Cardiac muscle cell (in vitro differentiated cells and primary cell): Measurements from ENCODE around the gene FUCA2. TPM values are rescaled to one million over a fixed set of nuclear protein-coding genes. Genes with fewer than 3 reads are reported as not detected.
"Not testable (repeated sequence)": the region's sequence is repeated elsewhere in the genome, so short reads cannot be mapped to it uniquely, and the experiment has no call there.

Experiments used
- DNase-seq, 2 donors: peaks; one replicate each; pipeline versions ENCODE4 v3.0.0 to v3.0.0-alpha.2; 2010 to 2017; ENCODE audit warnings: low read depth in 1 of 2, low spot score in 1 of 2
- H3K27ac ChIP-seq: fragments of 200-600 bp; sonication (generic); 2 replicates; pipeline ENCODE4 v1.5.1; 2016
- H3K27me3 ChIP-seq: fragments of 200-600 bp; sonication (generic); 2 replicates; pipeline ENCODE4 v1.6.0; 2016; ENCODE audit warnings: control low read depth
- H3K36me3 ChIP-seq: fragments of 200-600 bp; sonication (generic); 2 replicates; pipeline ENCODE4 v1.5.1; 2016; ENCODE audit warnings: control low read depth
- H3K4me1 ChIP-seq: fragments of 200-600 bp; sonication (generic); 2 replicates; pipeline ENCODE4 v1.8.1; 2017; ENCODE audit warnings: low read depth, mild to moderate bottlenecking, mixed run types
- H3K4me3 ChIP-seq: fragments of 200-600 bp; sonication (generic); 2 replicates; pipeline ENCODE4 v1.5.1; 2016; ENCODE audit warnings: mild to moderate bottlenecking
- H3K9me3 ChIP-seq: fragments of 200-600 bp; sonication (generic); 2 replicates; pipeline ENCODE4 v1.5.1; 2017; ENCODE audit warnings: low read depth, mild to moderate bottlenecking, control low read depth
- polyA plus RNA-seq: library from polyadenylated mRNA; unstranded; fragments of >200 nt; fragmentation: Nextera tagmentation; extraction: Ambion mirVana; gene quantifications from 2 replicates; pipeline ENCODE4 v1.2.1, GENCODE V29; 2016
- total RNA-seq: library from RNA; depleted of rRNA; stranded (reverse); fragments of >200 nt; gene quantifications from 2 replicates; pipeline ENCODE4 v1.2.3, GENCODE V29; 2016
- TF ChIP-seq, protein P1 (sequence below): IDR thresholded peaks from 2 replicates; pipeline ENCODE4 v1.5.1; 2012; ENCODE audit warnings: low read depth, mild to moderate bottlenecking, low read length

Gene FUCA2
- total and polyA plus RNA-seq, 2 experiments from 2014 or later = 16.1 to 32.6 TPM

DNA sequence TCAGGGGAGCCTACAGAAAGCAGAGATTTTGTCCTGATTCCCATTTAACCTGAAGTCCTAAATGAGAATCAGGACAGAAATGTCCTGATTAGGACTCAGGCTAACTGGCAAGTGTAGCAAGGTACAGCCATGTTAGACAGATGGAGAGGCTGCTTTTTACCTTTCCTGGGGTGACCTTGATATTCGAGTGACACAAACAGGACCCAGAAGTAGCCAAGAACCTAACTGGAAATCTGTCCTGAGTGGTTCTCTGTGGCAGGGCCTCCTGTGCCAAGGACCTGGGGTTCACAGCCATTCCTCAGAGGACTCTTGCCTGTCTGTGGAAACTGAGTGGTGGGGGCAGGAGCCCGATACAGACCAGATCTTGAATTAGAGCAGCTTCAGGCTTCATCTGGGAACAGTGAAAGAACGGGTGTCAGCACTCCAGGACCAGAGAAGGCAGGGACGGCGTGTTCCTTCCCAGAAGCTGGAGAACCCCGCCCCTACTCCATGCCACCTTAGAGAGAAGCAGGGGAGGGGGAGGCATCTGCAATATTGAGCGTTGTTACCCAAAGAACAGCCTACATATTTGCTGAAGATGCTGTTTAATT is 4.3 kb upstream of the FUCA2 start:
- Histone ChIP-seq H3K4me3 (no peak overlapping the region), H3K36me3 (no peaks in the 10 kb centered on the region), H3K4me1 (peaks cover 10% of the 10 kb centered on the region), H3K27me3 (no peaks in the 10 kb centered on the region), H3K9me3 (no peaks in the 10 kb centered on the region), H3K27ac (no peak overlapping the region)
- TF ChIP-seq, protein P1, sequence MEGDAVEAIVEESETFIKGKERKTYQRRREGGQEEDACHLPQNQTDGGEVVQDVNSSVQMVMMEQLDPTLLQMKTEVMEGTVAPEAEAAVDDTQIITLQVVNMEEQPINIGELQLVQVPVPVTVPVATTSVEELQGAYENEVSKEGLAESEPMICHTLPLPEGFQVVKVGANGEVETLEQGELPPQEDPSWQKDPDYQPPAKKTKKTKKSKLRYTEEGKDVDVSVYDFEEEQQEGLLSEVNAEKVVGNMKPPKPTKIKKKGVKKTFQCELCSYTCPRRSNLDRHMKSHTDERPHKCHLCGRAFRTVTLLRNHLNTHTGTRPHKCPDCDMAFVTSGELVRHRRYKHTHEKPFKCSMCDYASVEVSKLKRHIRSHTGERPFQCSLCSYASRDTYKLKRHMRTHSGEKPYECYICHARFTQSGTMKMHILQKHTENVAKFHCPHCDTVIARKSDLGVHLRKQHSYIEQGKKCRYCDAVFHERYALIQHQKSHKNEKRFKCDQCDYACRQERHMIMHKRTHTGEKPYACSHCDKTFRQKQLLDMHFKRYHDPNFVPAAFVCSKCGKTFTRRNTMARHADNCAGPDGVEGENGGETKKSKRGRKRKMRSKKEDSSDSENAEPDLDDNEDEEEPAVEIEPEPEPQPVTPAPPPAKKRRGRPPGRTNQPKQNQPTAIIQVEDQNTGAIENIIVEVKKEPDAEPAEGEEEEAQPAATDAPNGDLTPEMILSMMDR = no peak
- no peak for DNase-seq

DNA sequence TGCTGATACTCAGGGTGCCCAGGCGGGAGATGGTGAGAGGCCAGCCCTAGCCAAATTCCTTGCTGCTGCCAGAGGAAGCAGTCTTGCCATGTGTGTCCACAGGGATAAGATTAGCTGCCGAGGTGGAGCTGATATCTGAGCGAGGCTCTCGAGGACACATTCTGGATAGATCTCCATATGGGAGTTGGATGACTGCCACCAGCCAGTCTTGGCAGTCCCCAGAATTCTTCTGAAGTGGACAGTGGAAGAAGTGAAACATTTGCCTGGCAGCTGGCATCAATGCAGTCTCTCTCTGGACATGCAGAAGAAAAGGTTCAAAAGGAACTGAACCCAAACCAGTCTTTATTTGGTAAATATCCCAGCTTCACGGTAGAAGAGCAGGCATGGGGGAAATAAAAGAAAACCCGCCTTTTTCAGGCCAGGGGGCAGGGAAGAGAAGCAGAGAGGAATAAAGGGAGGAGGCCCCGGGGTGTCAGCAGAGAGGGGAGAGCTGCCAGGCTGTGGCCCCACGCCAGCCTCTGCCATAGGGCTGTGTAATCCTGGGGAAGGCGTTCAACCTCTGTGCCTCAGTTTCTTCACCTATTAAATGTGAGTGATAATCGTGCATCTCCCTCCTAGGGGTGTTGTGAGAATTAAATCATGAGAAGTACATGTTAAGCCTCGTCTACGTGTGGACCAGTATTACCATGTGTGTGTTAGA is 3.7 kb upstream of the FUCA2 start:
- peak; percentile 17 to 63 for DNase-seq
- H3K27me3 ChIP-seq = no peaks in the 10 kb centered on the region
- peaks cover 10% of the 10 kb centered on the region for H3K4me1 ChIP-seq
- TF ChIP-seq, protein P1 = no peak
- H3K4me3 ChIP-seq = no peak overlapping the region
- H3K27ac ChIP-seq = no peak overlapping the region
- no peaks in the 10 kb centered on the region for H3K9me3 ChIP-seq
- H3K36me3 ChIP-seq = no peaks in the 10 kb centered on the region

DNA sequence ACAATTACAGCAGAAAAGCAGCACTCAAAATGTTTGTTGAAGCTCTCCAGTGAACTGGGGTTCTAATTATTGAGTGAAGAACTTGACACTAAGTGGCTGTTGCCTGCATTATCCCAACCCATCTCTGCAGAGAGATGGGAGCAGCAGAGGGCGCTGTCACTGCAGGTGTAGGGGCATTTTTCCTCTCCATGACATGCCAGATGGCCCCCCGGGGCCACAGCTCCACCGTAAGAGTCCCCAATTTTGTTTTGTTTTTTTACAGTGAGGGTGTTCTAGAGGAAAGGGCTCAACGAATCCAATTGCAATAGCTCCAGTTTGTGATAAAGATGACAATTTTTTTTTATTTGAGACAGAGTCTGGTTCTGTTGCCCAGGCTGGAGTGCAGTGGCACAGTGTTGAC is 1.9 kb upstream of the FUCA2 start:
- DNase-seq = peak in 1 of 2 donors; percentile 12
- H3K36me3 ChIP-seq = no peaks in the 10 kb centered on the region
- H3K27me3 ChIP-seq = no peaks in the 10 kb centered on the region
- no peaks in the 10 kb centered on the region for H3K9me3 ChIP-seq
- TF ChIP-seq, protein P1 = peak; percentile 43
- H3K4me3 ChIP-seq = no peak overlapping the region
- H3K4me1 ChIP-seq = peaks cover 4% of the 10 kb centered on the region
- no peak overlapping the region for H3K27ac ChIP-seq

DNA sequence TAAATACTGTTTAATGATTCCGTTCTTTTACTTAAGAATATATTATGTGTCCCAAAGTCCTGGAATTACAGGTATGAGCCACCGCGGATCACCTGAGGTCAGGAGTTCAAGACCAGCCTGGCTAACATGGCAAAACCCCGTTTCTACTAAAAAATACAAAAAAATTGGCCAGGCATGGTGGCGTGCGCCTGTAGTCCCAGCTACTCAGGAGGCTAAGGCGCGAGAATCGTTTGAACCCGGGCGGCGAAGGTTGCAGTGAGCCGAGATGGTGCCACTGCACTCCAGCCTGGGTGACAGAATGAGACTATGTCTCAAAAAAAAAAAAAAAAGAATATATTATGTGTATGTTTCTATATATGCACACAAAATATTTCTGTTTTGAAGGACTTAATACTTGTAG is 1.2 kb downstream of the FUCA2 start:
- H3K4me3 ChIP-seq, DNase-seq, H3K36me3 ChIP-seq, H3K9me3 ChIP-seq, H3K4me1 ChIP-seq, H3K27me3 ChIP-seq, H3K27ac ChIP-seq: not testable (repeated sequence)

DNA sequence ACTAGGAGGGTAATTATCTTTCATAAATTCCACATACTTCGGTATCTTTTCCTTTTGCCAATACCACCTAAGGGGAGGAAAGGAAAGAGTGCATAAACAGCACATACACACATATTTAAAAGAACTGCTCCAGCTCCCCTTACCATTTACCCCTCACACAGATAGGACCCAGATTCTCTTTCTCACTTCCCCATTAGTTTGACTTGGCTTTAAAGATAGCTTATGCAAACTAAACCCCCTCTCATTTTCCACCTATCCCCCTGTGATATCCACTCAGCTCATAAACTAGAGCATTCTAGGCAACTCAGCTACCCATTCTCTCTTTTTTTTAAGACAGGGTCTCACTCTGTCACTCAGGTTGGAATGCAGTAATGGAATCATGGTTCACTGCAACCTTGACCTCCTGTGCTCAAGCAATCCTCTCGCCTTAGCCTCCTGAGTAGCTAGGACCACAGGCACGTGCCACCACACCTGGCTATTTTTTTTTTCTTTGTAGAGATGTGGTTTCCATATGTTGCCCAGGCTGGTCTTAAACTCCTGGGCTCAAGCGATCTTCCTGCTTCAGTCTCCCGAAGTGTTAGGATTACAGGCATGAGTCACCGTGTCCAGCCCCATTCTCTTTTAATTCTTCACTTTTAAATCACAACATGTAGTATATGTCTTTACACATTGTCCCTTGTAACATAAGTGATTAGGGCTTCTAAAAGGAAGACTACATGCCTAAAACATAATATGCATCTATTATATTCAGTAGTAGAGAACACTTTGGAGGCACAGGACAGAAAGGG is 4.0 kb downstream of the FUCA2 start:
- H3K4me3 ChIP-seq = no peak overlapping the region
- no peak for DNase-seq
- no peak overlapping the region for H3K27ac ChIP-seq
- H3K9me3 ChIP-seq = no peaks in the 10 kb centered on the region
- TF ChIP-seq, protein P1 = no peak
- no peaks in the 10 kb centered on the region for H3K27me3 ChIP-seq
- peaks cover 4% of the 10 kb centered on the region for H3K4me1 ChIP-seq
- H3K36me3 ChIP-seq = peaks cover 7% of the 10 kb centered on the region

DNA sequence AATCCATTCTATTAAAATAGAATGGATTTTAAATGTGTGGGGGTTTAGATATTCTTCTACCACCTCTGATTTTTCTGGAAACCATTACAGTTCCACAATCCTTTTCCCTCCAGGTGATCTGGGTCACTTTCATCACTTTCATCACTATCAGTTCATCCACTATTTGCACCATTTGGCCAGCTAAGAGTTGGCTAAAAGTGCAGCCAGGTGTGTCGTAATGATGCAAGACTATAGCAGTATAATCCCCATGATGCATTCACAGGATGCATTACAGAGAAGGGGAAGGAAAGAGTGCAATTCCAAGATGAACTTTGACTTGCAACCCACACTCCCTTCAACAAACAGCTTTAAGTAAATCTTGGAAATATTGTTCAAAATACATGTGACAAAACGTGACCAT is 4.9 kb downstream of the FUCA2 start:
- Histone ChIP-seq H3K9me3 (no peaks in the 10 kb centered on the region), H3K27ac (no peak overlapping the region), H3K36me3 (peaks cover 7% of the 10 kb centered on the region), H3K27me3 (no peaks in the 10 kb centered on the region), H3K4me1 (peaks cover under 1% of the 10 kb centered on the region), H3K4me3 (no peak overlapping the region)
- no peak for DNase-seq
- TF ChIP-seq, protein P1 = no peak
